IMR-90 (cell line): ENCODE data around the gene MAEA. TPM values are rescaled to one million over a fixed set of nuclear protein-coding genes. Genes with fewer than 3 reads are reported as not detected.

Experiments used
- ATAC-seq: fragments of 200-7000 bp; cut with Tn5 transposase; 2 replicates; pipeline ENCODE4 v1.9.1; 2020; ENCODE audit warnings: low read depth, mild to moderate bottlenecking, moderate library complexity
- BruUV-seq: library from RNA; stranded (reverse); fragments of 400-500 nt; replicated peaks from 2 replicates; lab custom pipeline; 2021; lab: Mats Ljungman, UMichigan
- CTCF ChIA-PET: fragments of 300-600 bp; formaldehyde crosslinking; extraction: SDS; loops from one replicate; lab custom pipeline; 2021; ENCODE audit warnings: antibody characterized with exemption; lab: Yijun Ruan, JAX
- POLR2A ChIA-PET: fragments of 300-600 bp; sonication (Branson Sonifier 250); formaldehyde crosslinking; loops from one replicate; lab custom pipeline; 2022; ENCODE audit warnings: antibody characterized with exemption; ENCODE audit not compliant: unreplicated experiment; lab: Charles Lee
- DNase-seq: peaks from one replicate; pipeline ENCODE4 v3.0.0; 2013
- H2AFZ ChIP-seq: replicated peaks from 2 replicates; pipeline ENCODE3; 2013; ENCODE audit warnings: low read length, mild to moderate bottlenecking; ENCODE audit not compliant: poor library complexity
- H2AK5ac ChIP-seq: 2 replicates; pipeline ENCODE4 v1.6.1; 2013; ENCODE audit warnings: low read depth, low read length, inconsistent platforms
- H2AK9ac ChIP-seq: replicated peaks from 2 replicates; pipeline ENCODE3; 2013; ENCODE audit warnings: mild to moderate bottlenecking, low read depth, low read length, moderate library complexity; ENCODE audit not compliant: poor library complexity
- H2BK120ac ChIP-seq: 2 replicates; pipeline ENCODE4 v1.6.1; 2013; ENCODE audit warnings: low read depth, low read length, inconsistent platforms
- H2BK15ac ChIP-seq: 3 replicates; pipeline ENCODE4 v1.6.1; 2013; ENCODE audit warnings: low read depth, low read length, inconsistent platforms
- H2BK20ac ChIP-seq: 2 replicates; pipeline ENCODE4 v1.6.1; 2013; ENCODE audit warnings: low read depth, mild to moderate bottlenecking, inconsistent platforms, low read length, moderate library complexity
- H2BK5ac ChIP-seq: 2 replicates; pipeline ENCODE4 v1.6.1; 2013; ENCODE audit warnings: mild to moderate bottlenecking, low read depth, low read length, inconsistent platforms; ENCODE audit not compliant: poor library complexity, severe bottlenecking
- H3K14ac ChIP-seq: replicated peaks from 2 replicates; pipeline ENCODE4 v1.6.1; 2013; ENCODE audit warnings: low read depth, low read length, inconsistent platforms
- H3K18ac ChIP-seq: 2 replicates; pipeline ENCODE4 v1.6.1; 2013; ENCODE audit warnings: low read depth, low read length, control low read depth
- H3K23ac ChIP-seq: 2 replicates; pipeline ENCODE4 v1.6.1; 2013; ENCODE audit warnings: low read depth, low read length, inconsistent platforms
- H3K27ac ChIP-seq: 2 replicates; pipeline ENCODE4 v1.5.1; 2013; ENCODE audit warnings: mild to moderate bottlenecking, control low read depth, low read length; ENCODE audit not compliant: insufficient read depth
- H3K27me3 ChIP-seq: 2 replicates; pipeline ENCODE4 v1.6.1; 2013; ENCODE audit warnings: low read length; ENCODE audit not compliant: control insufficient read depth, insufficient read depth
- H3K36me3 ChIP-seq: 2 replicates; pipeline ENCODE4 v1.6.1; 2013; ENCODE audit warnings: low read length, mixed read lengths; ENCODE audit not compliant: control insufficient read depth, insufficient read depth
- H3K4ac ChIP-seq: 2 replicates; pipeline ENCODE4 v1.6.1; 2013; ENCODE audit warnings: low read depth, low read length, inconsistent platforms
- H3K4me1 ChIP-seq: 2 replicates; pipeline ENCODE4 v1.6.1; 2013; ENCODE audit warnings: low read length, mixed read lengths; ENCODE audit not compliant: control insufficient read depth, insufficient read depth
- H3K4me2 ChIP-seq: 2 replicates; pipeline ENCODE4 v1.6.1; 2013; ENCODE audit warnings: low read depth, mild to moderate bottlenecking, control low read depth, low read length, moderate library complexity
- H3K4me3 ChIP-seq: 2 replicates; pipeline ENCODE4 v1.5.1; 2013; ENCODE audit warnings: low read depth, mild to moderate bottlenecking, control low read depth, low read length, moderate library complexity; ENCODE audit not compliant: insufficient read depth
- H3K56ac ChIP-seq: 2 replicates; pipeline ENCODE4 v1.6.1; 2013; ENCODE audit warnings: low read length, inconsistent platforms; ENCODE audit not compliant: insufficient read depth; ENCODE audit errors: extremely low read depth
- H3K79me1 ChIP-seq, 2 experiments: 2 replicates each; pipeline ENCODE4 v1.6.1; 2013; ENCODE audit warnings: low read length in 2 of 2, inconsistent platforms in 1 of 2, low read depth in 1 of 2
- H3K9ac ChIP-seq: 2 replicates; pipeline ENCODE4 v1.6.1; 2013; ENCODE audit warnings: low read depth, low read length, control low read depth
- H3K9me1 ChIP-seq: 2 replicates; pipeline ENCODE4 v1.6.1; 2013; ENCODE audit warnings: low read length, inconsistent platforms; ENCODE audit not compliant: insufficient read depth
- H3K9me3 ChIP-seq: 2 replicates; pipeline ENCODE4 v1.6.1; 2013; ENCODE audit warnings: low read length; ENCODE audit not compliant: control insufficient read depth, insufficient read depth
- H4K20me1 ChIP-seq: 2 replicates; pipeline ENCODE4 v1.6.1; 2013; ENCODE audit warnings: low read length, inconsistent platforms; ENCODE audit not compliant: insufficient read depth
- H4K5ac ChIP-seq: 2 replicates; pipeline ENCODE4 v1.6.1; 2013; ENCODE audit warnings: mild to moderate bottlenecking, low read depth, low read length, control low read depth
- H4K8ac ChIP-seq, 2 experiments: 2 replicates each; pipeline ENCODE4 v1.6.1; 2013; ENCODE audit warnings: low read depth in 2 of 2, low read length in 2 of 2, control low read depth in 1 of 2, inconsistent platforms in 1 of 2
- H4K91ac ChIP-seq: 2 replicates; pipeline ENCODE4 v1.6.1; 2013; ENCODE audit warnings: low read depth, low read length, inconsistent platforms; ENCODE audit not compliant: insufficient read depth
- BHLHE40 ChIP-seq: fragments of 150-350 bp; IDR thresholded peaks from 2 replicates; pipeline ENCODE4 v1.6.1; 2016; ENCODE audit warnings: mild to moderate bottlenecking, low read depth, low read length
- CEBPB ChIP-seq: IDR thresholded peaks from 2 replicates; pipeline ENCODE4 v1.6.1; 2012; ENCODE audit warnings: low read depth, low read length, improper control_type of control experiment
- CHD1 ChIP-seq: IDR thresholded peaks from 2 replicates; pipeline ENCODE4 v1.6.1; 2012; ENCODE audit warnings: low read depth, low read length, improper control_type of control experiment
- CTCF ChIP-seq: conservative IDR thresholded peaks from 2 replicates; pipeline ENCODE4 v1.5.1; 2012; ENCODE audit warnings: mild to moderate bottlenecking, low read depth, low read length, improper control_type of control experiment
- ELK1 ChIP-seq: fragments of 150-350 bp; IDR thresholded peaks from 2 replicates; pipeline ENCODE4 v1.6.1; 2016; ENCODE audit warnings: low read depth, mild to moderate bottlenecking, low read length, moderate library complexity, borderline replicate concordance
- FOS ChIP-seq: fragments of 150-350 bp; IDR thresholded peaks from 2 replicates; pipeline ENCODE4 v1.6.1; 2016; ENCODE audit warnings: low read depth, low read length
- MAFK ChIP-seq: IDR thresholded peaks from 2 replicates; pipeline ENCODE4 v1.6.1; 2012; ENCODE audit warnings: low read depth, low read length, improper control_type of control experiment
- MAZ ChIP-seq: IDR thresholded peaks from 2 replicates; pipeline ENCODE4 v1.6.1; 2012; ENCODE audit warnings: low read depth, mild to moderate bottlenecking, low read length, improper control_type of control experiment, moderate library complexity, borderline replicate concordance
- MXI1 ChIP-seq: IDR thresholded peaks from 2 replicates; pipeline ENCODE4 v1.6.1; 2012; ENCODE audit warnings: low read depth, mild to moderate bottlenecking, low read length, moderate library complexity, borderline replicate concordance
- NFE2L2 ChIP-seq: fragments of 150-350 bp; IDR thresholded peaks from 2 replicates; pipeline ENCODE4 v1.6.1; 2016; ENCODE audit warnings: low read depth, mild to moderate bottlenecking, low read length
- POLR2A ChIP-seq: IDR thresholded peaks from 2 replicates; pipeline ENCODE4 v1.6.1; 2012; ENCODE audit warnings: mild to moderate bottlenecking, low read depth, low read length
- RAD21 ChIP-seq: IDR thresholded peaks from 2 replicates; pipeline ENCODE4 v1.6.1; 2012; ENCODE audit warnings: low read length, improper control_type of control experiment
- RCOR1 ChIP-seq: IDR thresholded peaks from 2 replicates; pipeline ENCODE4 v1.6.1; 2012; ENCODE audit warnings: mild to moderate bottlenecking, low read length, improper control_type of control experiment; ENCODE audit not compliant: insufficient replicate concordance
- RFX5 ChIP-seq: IDR thresholded peaks from 2 replicates; pipeline ENCODE4 v1.8.0; 2012; ENCODE audit warnings: low read depth, mild to moderate bottlenecking, low read length, moderate library complexity
- SMC3 ChIP-seq: fragments of 150-350 bp; IDR thresholded peaks from 2 replicates; pipeline ENCODE4 v1.6.1; 2016; ENCODE audit warnings: low read depth, mild to moderate bottlenecking, antibody characterized with exemption, low read length, moderate library complexity
- USF2 ChIP-seq: fragments of 150-350 bp; IDR thresholded peaks from 2 replicates; pipeline ENCODE4 v1.6.1; 2017; ENCODE audit warnings: mild to moderate bottlenecking, antibody characterized with exemption, low read length, low read depth
- WGBS, 2 experiments: methylation state at CpG; one replicate each; pipeline versions ENCODE4 v1.1.5 to v1.1.7; 2013; ENCODE audit warnings: missing lambda C conversion rate in 2 of 2; ENCODE audit not compliant: insufficient read length in 1 of 2; ENCODE audit errors: extremely low coverage in 2 of 2; 5-methylcytosine and 5-hydroxymethylcytosine counted together
- dilution Hi-C: fragments of 300-500 bp; cut with HindIII; formaldehyde crosslinking; loops from one replicate; pipeline ENCODE4 v1.14.3; 2018; ENCODE audit warnings: low sequenced_read_pairs; ENCODE audit not compliant: unreplicated experiment
- in situ Hi-C: fragments of 300-500 bp; cut with MboI; formaldehyde crosslinking; loops from 3 replicates; pipeline ENCODE4 v1.14.3; 2019; ENCODE audit warnings: low sequenced_read_pairs, inconsistent platforms, mixed read lengths
- intact Hi-C: fragments of 100-400 bp; cut with micrococcal nuclease; formaldehyde crosslinking; loops from 2 replicates; pipeline ENCODE4 v1.10.0; 2022
- polyA plus RNA-seq, 3 experiments: library from polyadenylated mRNA; depleted of rRNA; stranded (reverse); fragments of >200 nt; gene quantifications; 2 replicates each; pipeline ENCODE4 v1.2.3, GENCODE V29; 2012; ENCODE audit warnings: low replicate concordance in 1 of 3
- total RNA-seq: library from RNA; depleted of rRNA; stranded (reverse); fragments of >200 nt; gene quantifications from 2 replicates; pipeline ENCODE4 v1.2.3, GENCODE V29; 2012

MAEA gene
- total and polyA plus RNA-seq, 2 of the 4 experiments (the other 2 are of a cell fraction): 61.5 to 108 TPM

- H3K9me3 ChIP-seq: peaks cover 18% of the 10 kb centered on the region; the same call in 1 of the 2 replicates
- no peak overlapping the region for H4K91ac ChIP-seq
- no peak overlapping the region for H2BK20ac ChIP-seq
- ATAC-seq (no peak), DNase-seq (no peak)
- H4K20me1 ChIP-seq: peaks cover 12% of the 10 kb centered on the region
- H3K14ac ChIP-seq: no peak overlapping the region
- no TSS peak for BruUV-seq
- peaks cover 20 to 57% of the 10 kb centered on the region in 2 experiments for H3K79me1 ChIP-seq
- in situ Hi-C loops (no loop called here), dilution Hi-C loops (no loop called here), intact Hi-C loops (no loop called here)
- no peak overlapping the region for H4K8ac ChIP-seq
- no peak overlapping the region for H2BK15ac ChIP-seq
- POLR2A ChIA-PET: no interaction called here
- H3K4me3 ChIP-seq: no peak overlapping the region
- H2BK120ac ChIP-seq: no peak overlapping the region
- peaks cover 6% of the 10 kb centered on the region; the same call in 1 of the 2 replicates for H3K9me1 ChIP-seq
- CTCF ChIA-PET: no interaction called here
- H3K4me1 ChIP-seq: peaks cover 4% of the 10 kb centered on the region; the same call in 1 of the 2 replicates
- no peak overlapping the region for H3K4me2 ChIP-seq
- no peak for TF ChIP-seq NFE2L2
- no peak for TF ChIP-seq ELK1
- TF ChIP-seq SMC3: no peak
- no peak for TF ChIP-seq CEBPB
- TF ChIP-seq POLR2A: no peak
- no peak for TF ChIP-seq RAD21
- TF ChIP-seq RFX5: no peak
- no peak for TF ChIP-seq USF2
- no peak for TF ChIP-seq CHD1
- no peak for TF ChIP-seq BHLHE40
- TF ChIP-seq MAFK: no peak
- TF ChIP-seq RCOR1: no peak
- no peak for TF ChIP-seq CTCF
- no peak for TF ChIP-seq MAZ
- TF ChIP-seq MXI1: no peak
- TF ChIP-seq FOS: no peak
- H2AK5ac ChIP-seq: no peak overlapping the region
- no peak overlapping the region for H3K18ac ChIP-seq
- H3K56ac ChIP-seq: no peak overlapping the region
- WGBS, 2 experiments: 97% methylated on average over 8 of the region's 29 CpGs; no CpG with 5 or more reads in 1 of the 2 experiments
- H3K23ac ChIP-seq: no peak overlapping the region
- peaks cover 57% of the 10 kb centered on the region for H3K36me3 ChIP-seq
- no peak overlapping the region for H3K27ac ChIP-seq
- H2AK9ac ChIP-seq: no peak overlapping the region
- no peak overlapping the region for H2AFZ ChIP-seq
- no peak overlapping the region for H4K5ac ChIP-seq
- H3K9ac ChIP-seq: no peak overlapping the region
- no peaks in the 10 kb centered on the region for H3K27me3 ChIP-seq
- no peak overlapping the region for H2BK5ac ChIP-seq
- no peak overlapping the region for H3K4ac ChIP-seq
Observed at GRCh38 chr4:1340181-1340747, 50.6 kb downstream of the MAEA start.
